OCI-LY3 (cell line): ENCODE results near the gene OSTN.

Experiments
- H2AFZ ChIP-seq: fragments of 200-600, 300-600 bp; shearing (Covaris generic); 2 replicates; pipeline ENCODE4 v1.6.0; 2014; ENCODE audit warnings: antibody characterized with exemption, low read depth, low read length
- H3K27ac ChIP-seq: fragments of 200-600, 300-600 bp; sonication (generic); 2 replicates; pipeline ENCODE4 v1.5.1; 2014; ENCODE audit warnings: mild to moderate bottlenecking, low read length, moderate library complexity, mixed read lengths
- H3K27me3 ChIP-seq: fragments of 200-600, 300-600 bp; sonication (generic); 2 replicates; pipeline ENCODE4 v1.6.1; 2014; ENCODE audit warnings: low read depth, low read length, mixed read lengths
- H3K36me3 ChIP-seq: fragments of 200-600, 300-600 bp; sonication (generic); replicated peaks from 2 replicates; pipeline ENCODE3; 2014; ENCODE audit warnings: low read depth, low read length, mixed read lengths
- H3K4me1 ChIP-seq: fragments of 300-600, 200-600 bp; sonication (generic); 2 replicates; pipeline ENCODE4 v1.6.1; 2014; ENCODE audit warnings: low read length, mixed read lengths
- H3K4me2 ChIP-seq: fragments of 200-600, 300-600 bp; sonication (generic); 2 replicates; pipeline ENCODE4 v1.6.1; 2014; ENCODE audit warnings: low read length, mixed read lengths
- H3K4me3 ChIP-seq: fragments of 300-600, 200-600 bp; sonication (generic); 2 replicates; pipeline ENCODE4 v1.5.1; 2014; ENCODE audit warnings: antibody characterized with exemption, mild to moderate bottlenecking, low read length, moderate library complexity
- H3K79me2 ChIP-seq: fragments of 300-600, 200-600 bp; shearing (Covaris generic); 2 replicates; pipeline ENCODE4 v1.6.1; 2014; ENCODE audit warnings: mild to moderate bottlenecking, low read length, mixed read lengths
- H3K9ac ChIP-seq: fragments of 300-600, 200-600 bp; shearing (Covaris generic); 2 replicates; pipeline ENCODE4 v1.6.0; 2014; ENCODE audit warnings: mild to moderate bottlenecking, low read length, moderate library complexity
- H3K9me3 ChIP-seq: fragments of 200-600, 300-600 bp; shearing (Covaris generic); 2 replicates; pipeline ENCODE4 v1.6.1; 2014; ENCODE audit warnings: low read length, mixed read lengths; ENCODE audit not compliant: insufficient read depth
- H4K20me1 ChIP-seq: fragments of 200-600, 300-600 bp; sonication (generic); 2 replicates; pipeline ENCODE4 v1.6.1; 2016; ENCODE audit warnings: low read length, mixed read lengths; ENCODE audit not compliant: insufficient read depth
- CTCF ChIP-seq: fragments of 200-600, 300-600 bp; sonication (generic); IDR thresholded peaks from 2 replicates; pipeline ENCODE4 v1.5.1; 2014; ENCODE audit warnings: antibody characterized with exemption, low read length, low read depth
- EZH2phosphoT487 ChIP-seq: fragments of 200-600 bp; shearing (Covaris generic); IDR thresholded peaks from 2 replicates; pipeline ENCODE4 v1.6.1; 2018; ENCODE audit warnings: antibody characterized with exemption, mixed run types, low read depth

The OSTN gene

GRCh38 chr3:191254098-191254873 lies 55.2 kb downstream of the OSTN start:
- TF ChIP-seq EZH2phosphoT487 = no peak
- no peak for TF ChIP-seq CTCF
- Histone ChIP-seq H3K36me3 (no peaks in the 10 kb centered on the region), H3K27me3 (no peaks in the 10 kb centered on the region), H2AFZ (no peak overlapping the region), H3K4me2 (no peak overlapping the region), H3K9me3 (no peaks in the 10 kb centered on the region), H3K27ac (no peak overlapping the region), H4K20me1 (no peaks in the 10 kb centered on the region), H3K79me2 (no peaks in the 10 kb centered on the region), H3K4me1 (peaks cover 54% of the 10 kb centered on the region), H3K4me3 (no peak overlapping the region), H3K9ac (no peak overlapping the region)

- H4K20me1 ChIP-seq = no peaks in the 10 kb centered on the region
- H3K27me3 ChIP-seq = no peaks in the 10 kb centered on the region
- H3K4me1 ChIP-seq = peaks cover 54% of the 10 kb centered on the region
- H2AFZ ChIP-seq = no peak overlapping the region
- H3K79me2 ChIP-seq = no peaks in the 10 kb centered on the region
- no peak overlapping the region for H3K4me3 ChIP-seq
- no peak overlapping the region for H3K9ac ChIP-seq
- H3K36me3 ChIP-seq = no peaks in the 10 kb centered on the region
- TF ChIP-seq EZH2phosphoT487 = no peak
- no peak for TF ChIP-seq CTCF
- no peaks in the 10 kb centered on the region for H3K9me3 ChIP-seq
- no peak overlapping the region for H3K4me2 ChIP-seq
- H3K27ac ChIP-seq = no peak overlapping the region
Observed at GRCh38 chr3:191255156-191255555, 56.1 kb downstream of the OSTN start.

- Histone ChIP-seq H3K79me2 (no peaks in the 10 kb centered on the region), H3K9ac (no peak overlapping the region), H2AFZ (no peak overlapping the region), H3K4me1 (peaks cover 54% of the 10 kb centered on the region), H3K36me3 (no peaks in the 10 kb centered on the region), H4K20me1 (no peaks in the 10 kb centered on the region), H3K4me2 (peak overlapping the region; percentile 63), H3K27me3 (no peaks in the 10 kb centered on the region), H3K4me3 (peak overlapping the region; percentile 17; the same call in 1 of the 2 replicates), H3K27ac (no peak overlapping the region), H3K9me3 (no peaks in the 10 kb centered on the region)
- TF ChIP-seq EZH2phosphoT487 = no peak
- TF ChIP-seq CTCF = no peak
Observed at GRCh38 chr3:191256405-191256804, 57.4 kb downstream of the OSTN start.

GRCh38 chr3:191257286-191257685 lies 58.2 kb downstream of the OSTN start:
- H3K4me2 ChIP-seq = no peak overlapping the region
- no peaks in the 10 kb centered on the region for H4K20me1 ChIP-seq
- H3K27me3 ChIP-seq = no peaks in the 10 kb centered on the region
- no peaks in the 10 kb centered on the region for H3K79me2 ChIP-seq
- peaks cover 55% of the 10 kb centered on the region for H3K4me1 ChIP-seq
- no peak overlapping the region for H3K9ac ChIP-seq
- no peaks in the 10 kb centered on the region for H3K9me3 ChIP-seq
- no peak overlapping the region for H3K4me3 ChIP-seq
- no peak overlapping the region for H3K27ac ChIP-seq
- H2AFZ ChIP-seq = no peak overlapping the region
- no peaks in the 10 kb centered on the region for H3K36me3 ChIP-seq
- TF ChIP-seq CTCF = no peak
- TF ChIP-seq EZH2phosphoT487 = no peak
